ENCODE data around the gene TRPM3. TPM values are rescaled to one million over a fixed set of nuclear protein-coding genes. Genes with fewer than 3 reads are reported as not detected.

TRPM3 gene
- total RNA-seq, 1 donor from 2014 or later: 0.15 TPM

GRCh38 chr9:70761139-70761670 is 360.2 kb downstream of the TRPM3 start:
- DNase-seq: no peak
- H3K27ac ChIP-seq: no peak overlapping the region
- H3K27me3 ChIP-seq (ENCODE audit: low read depth): no peaks in the 10 kb centered on the region
- no peaks in the 10 kb centered on the region for H3K36me3 ChIP-seq
- intact Hi-C loops (cut with DNase I): no loop called here
- ATAC-seq: no peak
- TF ChIP-seq, protein P1, sequence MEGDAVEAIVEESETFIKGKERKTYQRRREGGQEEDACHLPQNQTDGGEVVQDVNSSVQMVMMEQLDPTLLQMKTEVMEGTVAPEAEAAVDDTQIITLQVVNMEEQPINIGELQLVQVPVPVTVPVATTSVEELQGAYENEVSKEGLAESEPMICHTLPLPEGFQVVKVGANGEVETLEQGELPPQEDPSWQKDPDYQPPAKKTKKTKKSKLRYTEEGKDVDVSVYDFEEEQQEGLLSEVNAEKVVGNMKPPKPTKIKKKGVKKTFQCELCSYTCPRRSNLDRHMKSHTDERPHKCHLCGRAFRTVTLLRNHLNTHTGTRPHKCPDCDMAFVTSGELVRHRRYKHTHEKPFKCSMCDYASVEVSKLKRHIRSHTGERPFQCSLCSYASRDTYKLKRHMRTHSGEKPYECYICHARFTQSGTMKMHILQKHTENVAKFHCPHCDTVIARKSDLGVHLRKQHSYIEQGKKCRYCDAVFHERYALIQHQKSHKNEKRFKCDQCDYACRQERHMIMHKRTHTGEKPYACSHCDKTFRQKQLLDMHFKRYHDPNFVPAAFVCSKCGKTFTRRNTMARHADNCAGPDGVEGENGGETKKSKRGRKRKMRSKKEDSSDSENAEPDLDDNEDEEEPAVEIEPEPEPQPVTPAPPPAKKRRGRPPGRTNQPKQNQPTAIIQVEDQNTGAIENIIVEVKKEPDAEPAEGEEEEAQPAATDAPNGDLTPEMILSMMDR (IDR thresholded peaks at IDR 0.05): no peak
- H3K9me3 ChIP-seq: no peaks in the 10 kb centered on the region
- no peak overlapping the region for H3K4me3 ChIP-seq
- H3K4me1 ChIP-seq: no peaks in the 10 kb centered on the region

DNA sequence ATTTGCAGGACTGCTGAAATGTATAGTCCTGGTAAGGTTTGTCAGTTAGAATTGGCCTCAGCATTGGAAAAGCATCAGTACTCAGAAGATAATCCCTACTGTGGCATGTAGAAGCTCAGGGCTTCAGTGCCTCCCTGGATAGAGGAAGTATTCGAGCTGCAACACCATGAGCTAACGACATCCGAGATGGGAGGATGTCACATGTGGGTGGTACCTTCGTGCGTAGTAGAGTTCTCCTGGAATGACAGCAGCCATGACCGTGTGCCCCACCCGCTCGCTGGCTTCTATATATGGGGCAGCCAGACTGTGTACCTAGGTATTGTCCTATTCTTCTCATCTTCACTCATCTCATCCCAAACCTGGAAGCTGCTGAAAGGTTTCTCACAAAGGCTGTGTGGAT is 361.2 kb downstream of the TRPM3 start:
- TF ChIP-seq, protein P1 (IDR thresholded peaks at IDR 0.05): no peak
- ATAC-seq (no peak), DNase-seq (no peak)
- no peak overlapping the region for H3K4me3 ChIP-seq
- no peaks in the 10 kb centered on the region for H3K9me3 ChIP-seq
- H3K27ac ChIP-seq: no peak overlapping the region
- intact Hi-C loops (cut with DNase I): no loop called here
- no peaks in the 10 kb centered on the region for H3K4me1 ChIP-seq
- H3K27me3 ChIP-seq (ENCODE audit: low read depth): no peaks in the 10 kb centered on the region
- H3K36me3 ChIP-seq: no peaks in the 10 kb centered on the region

DNA sequence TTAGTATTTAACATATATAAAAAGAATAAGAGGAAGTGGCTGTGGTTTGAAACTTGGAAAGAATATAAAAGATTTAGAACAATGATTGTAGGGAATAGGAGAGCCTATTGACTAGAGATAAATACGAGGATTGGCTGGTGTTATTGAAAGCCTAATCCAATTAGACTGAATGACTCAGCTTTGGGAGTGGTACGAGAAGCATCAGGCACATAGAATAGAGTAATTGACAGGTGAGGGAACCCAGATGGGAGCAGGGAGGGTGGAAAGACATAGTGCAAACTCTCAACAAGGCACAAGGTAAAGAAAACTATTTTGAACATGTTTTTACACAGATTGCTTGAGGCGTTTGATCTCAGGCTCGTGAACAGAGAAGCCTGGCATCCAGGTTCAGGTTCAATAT is 368.1 kb downstream of the TRPM3 start:
- Histone ChIP-seq H3K4me1 (no peaks in the 10 kb centered on the region), H3K27me3 (ENCODE audit: low read depth) (no peaks in the 10 kb centered on the region)
- no peak for DNase-seq

DNA sequence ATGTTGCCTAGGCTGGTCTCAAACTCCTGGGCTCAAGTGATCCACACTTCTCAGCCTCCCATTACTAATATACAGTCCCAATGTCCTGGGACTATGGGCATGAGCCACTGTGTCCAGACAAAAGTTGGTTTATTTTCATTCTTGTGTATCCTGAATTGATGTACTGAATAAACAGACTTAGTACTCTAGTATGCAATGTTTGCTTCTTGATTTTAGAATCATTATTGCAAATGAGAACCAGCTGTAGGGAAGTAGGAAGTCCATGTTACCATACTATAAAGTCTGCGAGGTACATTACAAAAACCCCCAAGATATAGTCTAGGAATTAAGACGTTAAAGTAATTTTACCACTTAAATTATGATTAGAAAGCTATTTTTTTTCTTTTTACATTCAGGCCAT is 372.4 kb downstream of the TRPM3 start:
- H3K27ac ChIP-seq: no peak overlapping the region
- TF ChIP-seq, protein P1 (IDR thresholded peaks at IDR 0.05): no peak
- no peak overlapping the region for H3K4me3 ChIP-seq
- H3K36me3 ChIP-seq: no peaks in the 10 kb centered on the region
- H3K9me3 ChIP-seq: no peaks in the 10 kb centered on the region
- no peaks in the 10 kb centered on the region for H3K27me3 ChIP-seq (ENCODE audit: low read depth)
- intact Hi-C loops (cut with DNase I): no loop called here
- ATAC-seq (no peak), DNase-seq (no peak)
- H3K4me1 ChIP-seq: no peaks in the 10 kb centered on the region

More for the DNA sequence above, 368.1 kb downstream of the TRPM3 start:
- ATAC-seq: no peak
- no peaks in the 10 kb centered on the region for H3K36me3 ChIP-seq
- TF ChIP-seq, protein P1 (IDR thresholded peaks at IDR 0.05): no peak
- no peak overlapping the region for H3K27ac ChIP-seq
- H3K9me3 ChIP-seq: no peaks in the 10 kb centered on the region
- no peak overlapping the region for H3K4me3 ChIP-seq
- intact Hi-C loops (cut with DNase I): no loop called here

DNA sequence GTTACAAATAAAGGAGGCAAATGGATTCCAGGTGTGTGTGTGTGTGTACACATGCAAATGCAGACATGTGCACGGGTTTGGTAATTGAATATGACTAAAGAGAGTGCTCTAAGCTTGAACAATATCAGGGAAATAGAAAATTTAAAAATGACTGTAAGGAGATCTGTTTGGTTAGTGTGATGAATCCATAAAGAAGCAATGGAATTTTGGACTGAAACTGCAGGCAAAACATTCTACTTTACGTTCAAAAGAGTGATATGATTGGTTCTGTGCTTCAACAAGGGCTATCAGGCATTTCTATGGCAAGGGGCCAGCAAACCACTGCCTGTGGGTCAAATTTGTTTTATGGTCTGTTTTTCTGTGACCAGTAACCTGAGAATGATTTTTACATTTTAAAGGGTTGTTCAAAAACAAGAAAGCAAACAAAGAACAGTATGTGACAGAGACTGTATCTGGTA is 374.1 kb downstream of the TRPM3 start:
- no peaks in the 10 kb centered on the region for H3K36me3 ChIP-seq
- H3K9me3 ChIP-seq: no peaks in the 10 kb centered on the region
- ATAC-seq (no peak), DNase-seq (no peak)
- H3K4me1 ChIP-seq: no peaks in the 10 kb centered on the region
- no peak overlapping the region for H3K4me3 ChIP-seq
- no peaks in the 10 kb centered on the region for H3K27me3 ChIP-seq (ENCODE audit: low read depth)
- H3K27ac ChIP-seq: no peak overlapping the region
- intact Hi-C loops (cut with DNase I): no loop called here
- TF ChIP-seq, protein P1 (IDR thresholded peaks at IDR 0.05): no peak
